Activated CD8-positive, alpha-beta T cell treated with anti-CD3 and anti-CD28 coated beads, Interleukin-2, amount 10 ng/mL, durations not matched to agents 7 days and 5 days (primary cell): ENCODE data around the gene HSPA1B. TPM values are rescaled to one million over a fixed set of nuclear protein-coding genes. Genes with fewer than 3 reads are reported as not detected.
"Not testable (repeated sequence)": the region's sequence is repeated elsewhere in the genome, so short reads cannot be mapped to it uniquely, and the experiment has no call there.

Experiments
- ATAC-seq: fragments of 150-1000 bp; cut with Tn5 transposase; one replicate; pipeline ENCODE4 v1.10.0; 2021; ENCODE audit warnings: moderate library complexity
- CTCF ChIA-PET: fragments of 350-600 bp; sonication (Branson Sonifier 250); formaldehyde crosslinking; loops from one replicate; lab custom pipeline; 2021; ENCODE audit warnings: antibody characterized with exemption; lab: Charles Lee
- POLR2A ChIA-PET: fragments of 350-600 bp; sonication (Branson Sonifier 250); formaldehyde crosslinking; loops from one replicate; lab custom pipeline; 2021; ENCODE audit warnings: antibody characterized with exemption; lab: Charles Lee
- DNase-seq: peaks from one replicate; pipeline ENCODE4 v3.0.0-alpha.2; 2020
- H3K27ac Mint-ChIP-seq: one replicate; pipeline ENCODE4 v1.8.0; 2021; ENCODE audit warnings: mild to moderate bottlenecking, mixed read lengths
- H3K27me3 Mint-ChIP-seq: one replicate; pipeline ENCODE4 v1.8.0; 2021; ENCODE audit warnings: low read depth, mixed read lengths
- H3K36me3 Mint-ChIP-seq: one replicate; pipeline ENCODE4 v1.8.0; 2021; ENCODE audit warnings: low read depth, mixed read lengths
- H3K4me1 Mint-ChIP-seq: one replicate; pipeline ENCODE4 v1.8.0; 2021; ENCODE audit warnings: low read depth, mixed read lengths
- H3K4me3 Mint-ChIP-seq: one replicate; pipeline ENCODE4 v1.8.0; 2021; ENCODE audit warnings: mild to moderate bottlenecking, mixed read lengths
- H3K9me3 Mint-ChIP-seq: one replicate; pipeline ENCODE4 v1.8.0; 2022; ENCODE audit warnings: mixed read lengths; ENCODE audit not compliant: insufficient read depth
- total RNA-seq, 2 experiments: library from RNA; stranded (reverse); gene quantifications; one replicate each; pipeline ENCODE4 v1.2.3, GENCODE V29; 2021

Gene HSPA1B
- total RNA-seq, 2 experiments from 2014 or later = 84.6 to 87.1 TPM

GRCh38 chr6:31791324-31792089, 36.0 kb upstream of the HSPA1B start:
- DNase-seq (peak; percentile 67), ATAC-seq (no peak)
- CTCF ChIA-PET = interaction anchor here (0.6 to 3.1 kb wide), 19 partner anchors 10 to 107 kb away, joined by 3 to 17 read pairs (median 4); partner anchors contain the start of genes ABHD16A, DDAH2, HSPA1A and HSPA1B
- no peaks in the 10 kb centered on the region for H3K27me3 Mint-ChIP-seq
- H3K36me3 Mint-ChIP-seq = peaks cover 36% of the 10 kb centered on the region
- peak overlapping the region; percentile 45 for H3K27ac Mint-ChIP-seq
- POLR2A ChIA-PET = interaction anchor here (1.0 kb wide), 1 partner anchor 13 kb away, joined by 3 read pairs; no protein-coding TSS in a partner anchor
- H3K4me3 Mint-ChIP-seq = no peak overlapping the region
- no peaks in the 10 kb centered on the region for H3K9me3 Mint-ChIP-seq
- H3K4me1 Mint-ChIP-seq = peaks cover 32% of the 10 kb centered on the region

- H3K4me3 Mint-ChIP-seq = no peak overlapping the region
- H3K9me3 Mint-ChIP-seq = no peaks in the 10 kb centered on the region
- no peak overlapping the region for H3K27ac Mint-ChIP-seq
- DNase-seq (no peak), ATAC-seq (no peak)
- POLR2A ChIA-PET = interaction anchor here (0.8 kb wide), 1 partner anchor 251 kb away, joined by 3 read pairs; no protein-coding TSS in a partner anchor
- H3K4me1 Mint-ChIP-seq = peaks cover 36% of the 10 kb centered on the region
- H3K27me3 Mint-ChIP-seq = no peaks in the 10 kb centered on the region
- CTCF ChIA-PET = interaction anchor here (0.6 to 3.1 kb wide), 9 partner anchors 13 to 107 kb away, joined by 3 to 17 read pairs (median 6); partner anchors contain the start of genes MSH5 and VWA7
- peaks cover 38% of the 10 kb centered on the region for H3K36me3 Mint-ChIP-seq
Observed at GRCh38 chr6:31792090-31792374, 35.5 kb upstream of the HSPA1B start.

GRCh38 chr6:31792761-31793171, 34.8 kb upstream of the HSPA1B start:
- POLR2A ChIA-PET = interaction anchor here (0.8 kb wide), 1 partner anchor 252 kb away, joined by 3 read pairs; no protein-coding TSS in a partner anchor
- ATAC-seq (no peak), DNase-seq (no peak)
- Mint-ChIP-seq H3K4me1 (peaks cover 44% of the 10 kb centered on the region), H3K27me3 (no peaks in the 10 kb centered on the region), H3K9me3 (no peaks in the 10 kb centered on the region), H3K4me3 (no peak overlapping the region), H3K36me3 (peaks cover 44% of the 10 kb centered on the region), H3K27ac (peak overlapping the region; percentile 43)
- CTCF ChIA-PET = interaction anchor here (0.6 to 3.0 kb wide), 3 partner anchors 14 to 23 kb away, joined by 3 to 9 read pairs (median 3); partner anchors contain the start of gene LSM2

DNA sequence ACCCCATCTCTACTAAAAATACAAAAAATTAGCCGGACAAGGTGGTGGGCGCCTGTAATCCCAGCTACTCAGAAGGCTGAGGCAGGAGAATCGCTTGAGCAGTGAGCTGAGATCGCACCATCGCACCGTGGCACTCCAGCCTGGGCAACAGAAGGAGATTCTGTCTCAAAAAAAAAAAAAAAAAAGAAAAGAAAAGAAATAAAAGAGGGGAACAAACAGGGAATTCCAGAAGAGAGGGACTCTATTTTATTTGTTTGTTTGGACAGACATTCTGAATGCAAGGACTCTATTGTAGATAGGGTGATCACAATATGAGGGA, 33.7 kb upstream of the HSPA1B start:
- Mint-ChIP-seq H3K27ac (peak overlapping the region; percentile 79), H3K36me3 (peaks cover 48% of the 10 kb centered on the region), H3K4me1 (peaks cover 52% of the 10 kb centered on the region), H3K4me3 (peak overlapping the region; percentile 97)
- H3K27me3 Mint-ChIP-seq, POLR2A ChIA-PET, ATAC-seq, H3K9me3 Mint-ChIP-seq, DNase-seq: not testable (repeated sequence)
- CTCF ChIA-PET = interaction anchor here (1.5 kb wide), 1 partner anchor 8 kb away, joined by 4 read pairs; no protein-coding TSS in a partner anchor

- ATAC-seq = no peak
- Mint-ChIP-seq H3K4me3 (peak overlapping the region; percentile 97), H3K27me3 (no peaks in the 10 kb centered on the region), H3K4me1 (peaks cover 56% of the 10 kb centered on the region), H3K36me3 (peaks cover 43% of the 10 kb centered on the region), H3K27ac (peak overlapping the region; percentile 79), H3K9me3 (no peaks in the 10 kb centered on the region)
- POLR2A ChIA-PET = interaction anchor here (0.6 to 2.1 kb wide), 8 partner anchors 12 to 65 kb away, joined by 3 to 20 read pairs (median 4); partner anchors contain the start of genes DDAH2, HSPA1A, HSPA1L and LSM2
- DNase-seq = no peak
- CTCF ChIA-PET = interaction anchor here (0.7 to 3.5 kb wide), 5 partner anchors 8 to 64 kb away, joined by 3 to 46 read pairs (median 5); partner anchors contain the start of genes LSM2 and MSH5
Observed at GRCh38 chr6:31794294-31794865, 33.2 kb upstream of the HSPA1B start.

- Mint-ChIP-seq H3K36me3 (peaks cover 39% of the 10 kb centered on the region), H3K27ac (peak overlapping the region; percentile 98), H3K4me3 (peak overlapping the region; percentile 97), H3K4me1 (peaks cover 59% of the 10 kb centered on the region), H3K9me3 (no peaks in the 10 kb centered on the region), H3K27me3 (no peaks in the 10 kb centered on the region)
- ChIA-PET CTCF (interaction anchor here (0.7 to 3.5 kb wide), 11 partner anchors 9 to 65 kb away, joined by 3 to 46 read pairs (median 5); partner anchors contain the start of genes LSM2 and MSH5), POLR2A (interaction anchor here (0.6 to 2.1 kb wide), 14 partner anchors 11 to 131 kb away, joined by 3 to 20 read pairs (median 4); partner anchors contain the start of genes DDAH2, HSPA1A, HSPA1L and LSM2)
- no peak for DNase-seq
- ATAC-seq = peak; percentile 0
Observed at GRCh38 chr6:31794866-31795615, 32.5 kb upstream of the HSPA1B start.

DNA sequence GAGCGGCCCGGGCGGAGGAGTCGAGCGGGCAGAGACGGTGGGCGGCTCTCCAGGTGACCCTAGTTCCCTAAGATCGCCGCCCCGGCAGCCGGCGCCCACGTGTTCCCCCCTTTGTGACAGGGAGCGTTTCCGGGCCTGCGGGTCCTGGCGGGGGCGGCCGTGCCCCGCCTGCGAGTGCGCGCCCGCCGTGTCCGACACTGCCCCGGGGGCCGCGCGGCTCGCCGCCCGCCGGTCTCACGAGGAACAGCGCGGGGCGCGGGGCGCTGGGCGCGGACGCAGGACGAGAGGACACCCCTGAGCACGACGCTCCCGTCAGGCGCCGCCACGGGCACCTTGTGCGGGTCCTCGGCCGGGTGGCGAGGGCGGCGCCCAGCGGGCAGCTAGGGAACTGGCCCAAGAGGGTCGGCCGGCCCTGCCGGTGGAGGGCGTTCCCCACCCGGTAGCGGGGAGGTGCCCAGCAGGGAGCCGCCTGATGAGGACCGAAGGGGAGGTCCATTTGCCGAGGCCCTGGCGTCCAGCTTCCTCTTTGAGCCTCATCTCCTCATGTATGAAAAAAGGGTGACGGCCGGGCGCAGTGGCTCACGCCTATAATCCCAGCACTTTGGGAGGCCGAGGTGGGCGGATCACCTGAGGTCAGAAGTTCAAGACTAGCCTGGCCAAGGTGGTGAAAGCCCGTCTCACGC, 31.8 kb upstream of the HSPA1B start, which contains the start of gene VARS1:
TSS of gene VARS1 (minus strand) at position 137 of the 683 bp plus-strand sequence. CDS start 535 bp downstream, outside the sequence.
- DNase-seq (peak; percentile 87), ATAC-seq (peak; percentile 88)
- H3K27me3 Mint-ChIP-seq = no peaks in the 10 kb centered on the region
- ChIA-PET POLR2A (interaction anchor here (0.6 to 2.1 kb wide), 14 partner anchors 11 to 143 kb away, joined by 3 to 20 read pairs (median 4); partner anchors contain the start of genes GPANK1, HSPA1A, HSPA1L and LSM2), CTCF (interaction anchor here (0.6 to 3.5 kb wide), 17 partner anchors 11 to 163 kb away, joined by 3 to 46 read pairs (median 4); partner anchors contain the start of genes DDAH2, GPANK1, HSPA1A and HSPA1L)
- peak within 1 kb of the TSS; percentile 97 for H3K4me3 Mint-ChIP-seq
- H3K9me3 Mint-ChIP-seq = no peaks in the 10 kb centered on the region
- H3K4me1 Mint-ChIP-seq = peaks cover 56% of the 10 kb centered on the region
- H3K36me3 Mint-ChIP-seq = peaks cover 34% of the 10 kb centered on the region
- H3K27ac Mint-ChIP-seq = peak within 1 kb of the TSS; percentile 98

GRCh38 chr6:31796993-31797385, 30.5 kb upstream of the HSPA1B start:
- POLR2A ChIA-PET = interaction anchor here (0.9 to 1.7 kb wide), 4 partner anchors 17 to 132 kb away, joined by 3 to 8 read pairs (median 4); partner anchors contain the start of genes GPANK1 and MSH5
- Mint-ChIP-seq H3K4me1 (peaks cover 56% of the 10 kb centered on the region), H3K4me3 (no peak overlapping the region)

GRCh38 chr6:31797588-31797987, 29.9 kb upstream of the HSPA1B start:
- H3K4me1 Mint-ChIP-seq = peaks cover 53% of the 10 kb centered on the region
- peak; percentile 78 for DNase-seq
- H3K4me3 Mint-ChIP-seq = peak overlapping the region; percentile 56
- ATAC-seq = peak; percentile 43
- H3K27me3 Mint-ChIP-seq = no peaks in the 10 kb centered on the region
- H3K27ac Mint-ChIP-seq = peak overlapping the region; percentile 87
- peaks cover 32% of the 10 kb centered on the region for H3K36me3 Mint-ChIP-seq
- POLR2A ChIA-PET = interaction anchor here (0.7 to 1.7 kb wide), 3 partner anchors 17 to 60 kb away, joined by 3 to 5 read pairs (median 4); no protein-coding TSS in a partner anchor
- no peaks in the 10 kb centered on the region for H3K9me3 Mint-ChIP-seq
- CTCF ChIA-PET = interaction anchor here (1.1 to 3.5 kb wide), 3 partner anchors 10 to 28 kb away, joined by 6 to 46 read pairs (median 8); partner anchors contain the start of gene LSM2

More at GRCh38 chr6:31796993-31797385, 30.5 kb upstream of the HSPA1B start:
- Mint-ChIP-seq H3K9me3 (no peaks in the 10 kb centered on the region), H3K27ac (peak overlapping the region; percentile 87), H3K27me3 (no peaks in the 10 kb centered on the region), H3K36me3 (peaks cover 32% of the 10 kb centered on the region)
- DNase-seq = no peak
- ATAC-seq = no peak
- CTCF ChIA-PET = interaction anchor here (1.0 to 3.5 kb wide), 7 partner anchors 10 to 161 kb away, joined by 3 to 46 read pairs (median 8); partner anchors contain the start of genes HSPA1A, HSPA1L, LSM2 and MSH5

DNA sequence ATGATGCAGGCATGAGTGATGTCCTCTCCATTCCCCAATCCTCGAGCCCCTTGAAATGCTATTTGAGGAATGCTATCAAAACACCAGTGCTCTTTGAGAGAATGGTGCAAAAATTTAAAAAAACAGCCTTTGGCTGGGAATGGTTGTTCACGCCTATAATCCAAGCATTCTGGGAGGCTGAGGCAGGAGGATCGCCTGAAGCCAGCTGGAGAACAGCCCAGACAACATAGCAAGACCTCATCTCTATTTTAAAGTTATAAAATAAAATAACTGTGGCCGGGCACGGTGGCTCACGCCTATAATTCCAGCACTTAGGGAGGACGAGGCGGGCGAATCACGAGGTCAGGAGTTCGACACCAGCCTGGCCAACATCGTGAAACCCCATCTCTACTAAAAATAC, 27.8 kb upstream of the HSPA1B start:
- CTCF ChIA-PET = interaction anchor here (1.1 to 2.9 kb wide), 5 partner anchors 13 to 30 kb away, joined by 3 to 8 read pairs (median 5); no protein-coding TSS in a partner anchor

More for the DNA sequence above, 27.8 kb upstream of the HSPA1B start:
- DNase-seq (no peak), ATAC-seq (no peak)
- POLR2A ChIA-PET = interaction anchor here (1.5 kb wide), 1 partner anchor 27 kb away, joined by 3 read pairs; no protein-coding TSS in a partner anchor
- no peaks in the 10 kb centered on the region for H3K27me3 Mint-ChIP-seq
- H3K36me3 Mint-ChIP-seq = peaks cover 37% of the 10 kb centered on the region
- no peak overlapping the region for H3K4me3 Mint-ChIP-seq
- H3K27ac Mint-ChIP-seq = no peak overlapping the region
- H3K9me3 Mint-ChIP-seq = no peaks in the 10 kb centered on the region
- H3K4me1 Mint-ChIP-seq = peaks cover 46% of the 10 kb centered on the region
